Embryonic facial prominence (tissue), 1 donor: ENCODE results near the gene PLA2G12A.
"Not testable (repeated sequence)": the region's sequence is repeated elsewhere in the genome, so short reads cannot be mapped to it uniquely, and the experiment has no call there.

Source experiments
- DNase-seq: peaks from one replicate; pipeline ENCODE4 v3.0.0-alpha.2; 2016; ENCODE audit errors: extremely low spot score

Gene PLA2G12A

GRCh38 chr4:109678925-109679324 lies 50.9 kb downstream of the PLA2G12A start:
- not testable (repeated sequence) for DNase-seq

DNA sequence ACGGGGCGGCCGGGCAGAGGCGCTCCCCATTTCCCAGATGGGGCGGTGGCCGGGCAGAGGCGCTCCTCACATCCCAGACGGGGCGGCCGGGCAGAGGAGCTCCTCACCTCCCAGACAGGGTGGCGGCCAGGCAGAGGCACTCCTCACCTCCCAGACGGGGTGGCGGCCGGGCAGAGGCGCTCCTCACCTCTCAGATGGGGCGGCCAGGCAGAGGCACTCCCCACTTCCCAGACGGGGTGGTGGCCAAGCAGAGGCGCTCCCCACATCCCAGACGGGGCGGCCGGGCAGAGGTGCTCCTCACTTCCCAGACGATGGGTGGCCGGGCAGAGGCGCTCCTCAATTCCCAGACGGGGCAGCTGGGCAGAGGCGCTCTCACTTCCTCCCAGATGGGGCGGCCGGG lies 51.4 kb downstream of the PLA2G12A start:
- not testable (repeated sequence) for DNase-seq

DNA sequence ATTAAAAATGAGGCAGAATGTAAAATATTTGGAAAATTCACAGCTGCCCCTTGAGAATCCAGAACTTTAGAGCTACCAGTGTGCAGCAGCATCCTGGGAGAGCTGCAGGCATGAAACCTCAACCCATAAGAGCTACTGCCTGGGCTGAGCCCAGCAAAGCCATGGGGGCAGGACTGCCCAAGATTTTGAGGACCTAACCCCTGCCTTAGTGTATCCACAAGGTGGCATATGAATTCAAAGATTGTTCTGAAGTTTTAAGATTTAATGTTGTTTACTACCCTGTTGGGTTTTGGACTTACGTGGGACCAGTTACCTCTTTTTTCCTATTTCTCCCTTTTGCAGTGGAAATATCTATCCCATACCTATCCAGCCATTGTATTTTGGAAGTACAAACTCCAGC lies 53.0 kb downstream of the PLA2G12A start:
- DNase-seq, result no peak

GRCh38 chr4:109675843-109676242 lies 54.0 kb downstream of the PLA2G12A start:
- no peak for DNase-seq

- no peak for DNase-seq
Measured at GRCh38 chr4:109675181-109675580, 54.7 kb downstream of the PLA2G12A start.

DNA sequence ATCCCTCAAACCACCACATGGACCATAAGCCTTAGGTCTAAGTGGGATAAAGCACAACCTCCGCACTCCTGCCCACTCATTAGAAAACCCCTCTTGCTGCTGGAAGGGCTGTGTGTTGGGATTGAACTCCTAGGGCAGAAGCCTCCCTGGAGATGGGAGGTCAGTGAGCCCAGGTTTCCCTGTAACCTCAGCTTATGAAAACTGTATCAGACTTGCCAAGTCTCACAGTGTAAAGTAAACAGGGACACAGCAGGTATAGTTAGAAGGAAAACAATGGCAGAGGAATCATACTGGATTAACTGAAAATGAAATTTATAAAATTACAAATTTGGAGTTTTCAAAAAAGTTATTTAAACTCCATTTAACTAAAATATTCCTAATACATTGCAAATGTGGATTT lies 56.6 kb downstream of the PLA2G12A start:
- DNase-seq, result no peak

GRCh38 chr4:109672169-109672930 lies 57.5 kb downstream of the PLA2G12A start:
- no peak for DNase-seq

- DNase-seq, result no peak
Measured at GRCh38 chr4:109671350-109671749, 58.5 kb downstream of the PLA2G12A start.

GRCh38 chr4:109665783-109666485 lies 63.9 kb downstream of the PLA2G12A start:
- DNase-seq, result no peak

GRCh38 chr4:109662771-109663170 lies 67.1 kb downstream of the PLA2G12A start:
- DNase-seq, result no peak

DNA sequence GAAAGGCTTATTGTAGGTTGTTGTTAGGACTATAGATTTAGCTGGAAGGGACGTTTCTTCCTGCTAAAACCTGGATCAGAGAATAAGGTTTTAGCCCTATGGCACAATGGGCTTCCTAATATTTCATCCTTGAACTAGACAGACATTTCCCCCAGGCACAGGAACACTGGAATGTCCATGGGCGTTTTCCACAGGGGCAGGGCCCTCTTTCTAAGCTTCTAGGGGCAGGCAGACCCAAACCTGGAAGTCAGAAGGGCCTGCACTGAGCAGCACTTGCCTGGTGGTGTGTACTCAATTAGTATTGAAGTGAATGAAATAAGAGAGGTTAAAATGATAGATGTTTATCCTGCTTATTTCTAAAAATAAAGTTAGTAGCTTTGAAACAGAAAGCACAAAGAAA lies 67.8 kb downstream of the PLA2G12A start:
- no peak for DNase-seq
